Pancreas (tissue), 10 donors: Measurements from ENCODE around the gene PTK7. TPM values are rescaled to one million over a fixed set of nuclear protein-coding genes. Genes with fewer than 3 reads are reported as not detected.

ENCODE experiments used
- ATAC-seq, 4 donors: fragments of 200-7000 bp; cut with Tn5 transposase; one replicate each; pipeline versions ENCODE4 v1.8.0 to v1.9.1; 2020; ENCODE audit warnings: mild to moderate bottlenecking in 4 of 4, moderate library complexity in 4 of 4
- DNase-seq, 6 donors: peaks; one replicate each; pipeline ENCODE4 v3.0.0-alpha.2; 2020
- FAIRE-seq: peaks from 2 replicates; lab custom pipeline; 2012; peaks lifted over from hg19 to GRCh38; lab: Jason Lieb, UNC
- H3K27ac ChIP-seq, 4 donors: fragments of 200-600 bp; sonication (generic); 1 replicate in 3 of 4; 2 replicates in 1 of 4; pipeline versions ENCODE4 v1.5.0 to v1.8.0; 2020
- H3K27me3 ChIP-seq, 4 donors: fragments of 200-600 bp; one replicate each; pipeline ENCODE4 v1.8.0; 2021
- H3K36me3 ChIP-seq, 3 donors: fragments of 200-600 bp; sonication (generic) in 1 of 3; one replicate each; pipeline versions ENCODE4 v1.5.0 to v1.8.0; 2020 to 2021
- H3K4me1 ChIP-seq, 3 donors: fragments of 200-600 bp; one replicate each; pipeline ENCODE4 v1.8.0; 2021
- H3K4me3 ChIP-seq, 4 donors: fragments of 200-600 bp; sonication (generic) in 2 of 4; one replicate each; pipeline versions ENCODE4 v1.5.0 to v1.8.0; 2020 to 2021
- H3K9me3 ChIP-seq, 4 donors: fragments of 200-600 bp; one replicate each; pipeline ENCODE4 v1.8.0; 2021
- WGBS, 2 donors: extraction: QIAGEN DNeasy Blood & Tissue Kit; methylation state at CpG; one replicate each; pipeline ENCODE4 v1.1.7; 2013; 5-methylcytosine and 5-hydroxymethylcytosine counted together
- intact Hi-C, 3 donors: fragments of 100-400 bp; cut with DNase I; formaldehyde crosslinking; loops; one replicate each; pipeline versions ENCODE4 v1.11.1 to v1.14.2; 2022
- polyA plus RNA-seq, 2 donors: library from polyadenylated mRNA; stranded (reverse); fragments of 200-250 nt; gene quantifications; one replicate each; pipeline ENCODE4 v1.2.3, GENCODE V29; 2013
- total RNA-seq, 6 donors: library from RNA; stranded (reverse); fragmentation: NEBNext Ultra II Directional in 4 of 6; extraction: Animal tissue kit (Norgen Biotek cat#: 25700) in 4 of 6; gene quantifications; one replicate each; pipeline versions ENCODE4 v1.2.1 to v1.2.4, GENCODE V29; 2021 to 2023
- TF ChIP-seq, protein P1 (sequence below), 4 donors: fragments of 200-600 bp; sonication (generic) in 3 of 4; IDR thresholded peaks; one replicate each; pipeline versions ENCODE4 v1.5.0 to v1.8.0; 2021; ENCODE audit warnings: antibody characterized with exemption in 4 of 4
- donor health status: healthy with polysubstance abuse.
- donor health status: DM: no; HTN: no; CAD: no; lungs with moderate emphysema.
- donor health status: DM: no; HTN: no; CAD: no.
- donor health status: control.
- donor health status: control.
- donor health status: Bipolar disorder and iron deficiency.
- donor health status: DM: yes; HTN: yes; CAD: no.
- donor health status: DM: no; HTN: no; CAD: no.
- donor health status: DM: no; HTN: no; CAD: no.
- donor health status: DM: yes; HTN: yes; CAD: no.

The PTK7 gene
- total and polyA plus RNA-seq, 8 donors, result 9.8 to 44.2 (median 18.4) TPM

DNA sequence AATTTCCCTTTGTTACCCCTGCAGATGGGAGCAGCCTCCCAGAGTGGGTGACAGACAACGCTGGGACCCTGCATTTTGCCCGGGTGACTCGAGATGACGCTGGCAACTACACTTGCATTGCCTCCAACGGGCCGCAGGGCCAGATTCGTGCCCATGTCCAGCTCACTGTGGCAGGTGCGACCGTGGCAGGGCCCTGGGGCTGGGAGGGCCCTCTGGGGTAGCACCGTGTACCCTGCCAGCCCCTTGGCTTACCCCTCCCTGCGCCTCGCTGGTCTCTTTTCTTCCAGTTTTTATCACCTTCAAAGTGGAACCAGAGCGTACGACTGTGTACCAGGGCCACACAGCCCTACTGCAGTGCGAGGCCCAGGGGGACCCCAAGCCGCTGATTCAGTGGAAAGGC lies 65.5 kb downstream of the PTK7 start:
- WGBS, 2 donors, result 81 to 93% methylated on average over 16 of the region's 16 CpGs
- no peak for ATAC-seq
- TF ChIP-seq, protein P1, sequence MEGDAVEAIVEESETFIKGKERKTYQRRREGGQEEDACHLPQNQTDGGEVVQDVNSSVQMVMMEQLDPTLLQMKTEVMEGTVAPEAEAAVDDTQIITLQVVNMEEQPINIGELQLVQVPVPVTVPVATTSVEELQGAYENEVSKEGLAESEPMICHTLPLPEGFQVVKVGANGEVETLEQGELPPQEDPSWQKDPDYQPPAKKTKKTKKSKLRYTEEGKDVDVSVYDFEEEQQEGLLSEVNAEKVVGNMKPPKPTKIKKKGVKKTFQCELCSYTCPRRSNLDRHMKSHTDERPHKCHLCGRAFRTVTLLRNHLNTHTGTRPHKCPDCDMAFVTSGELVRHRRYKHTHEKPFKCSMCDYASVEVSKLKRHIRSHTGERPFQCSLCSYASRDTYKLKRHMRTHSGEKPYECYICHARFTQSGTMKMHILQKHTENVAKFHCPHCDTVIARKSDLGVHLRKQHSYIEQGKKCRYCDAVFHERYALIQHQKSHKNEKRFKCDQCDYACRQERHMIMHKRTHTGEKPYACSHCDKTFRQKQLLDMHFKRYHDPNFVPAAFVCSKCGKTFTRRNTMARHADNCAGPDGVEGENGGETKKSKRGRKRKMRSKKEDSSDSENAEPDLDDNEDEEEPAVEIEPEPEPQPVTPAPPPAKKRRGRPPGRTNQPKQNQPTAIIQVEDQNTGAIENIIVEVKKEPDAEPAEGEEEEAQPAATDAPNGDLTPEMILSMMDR (IDR thresholded peaks at IDR 0.05), result no peak
- H3K27ac ChIP-seq, result no peak overlapping the region
- no peak for DNase-seq
- no peaks in the 10 kb centered on the region for H3K36me3 ChIP-seq
- no peaks in the 10 kb centered on the region for H3K9me3 ChIP-seq
- FAIRE-seq, result no peak
- intact Hi-C loops, result loop anchor here in 2 of 3 donors (5.0 to 10.0 kb wide), 2 partner anchors 234 to 237 kb away; no protein-coding TSS in a partner anchor
- H3K4me1 ChIP-seq, result peaks cover 0 to 6% (median 0%) of the 10 kb centered on the region in 3 donors
- no peaks in the 10 kb centered on the region for H3K27me3 ChIP-seq
- no peak overlapping the region for H3K4me3 ChIP-seq

DNA sequence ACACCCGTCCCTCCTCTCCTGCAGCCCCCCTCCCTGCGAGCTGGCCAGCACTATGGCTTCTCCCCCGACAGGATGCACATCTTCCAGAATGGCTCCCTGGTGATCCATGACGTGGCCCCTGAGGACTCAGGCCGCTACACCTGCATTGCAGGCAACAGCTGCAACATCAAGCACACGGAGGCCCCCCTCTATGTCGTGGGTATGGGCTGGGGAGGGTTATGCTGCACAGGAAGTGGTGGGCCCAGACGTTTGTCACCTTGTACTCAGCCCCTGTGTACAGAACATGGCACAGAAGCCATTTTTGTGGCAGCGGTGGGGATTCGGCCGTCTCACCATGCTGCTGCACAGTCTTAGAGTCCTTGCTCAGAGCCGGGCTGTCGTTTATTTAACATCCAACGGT lies 66.0 kb downstream of the PTK7 start:
- Histone ChIP-seq H3K4me3 (no peak overlapping the region), H3K4me1 (peaks cover 0 to 6% (median 0%) of the 10 kb centered on the region in 3 donors), H3K36me3 (no peaks in the 10 kb centered on the region), H3K27ac (no peak overlapping the region), H3K27me3 (no peaks in the 10 kb centered on the region), H3K9me3 (no peaks in the 10 kb centered on the region)
- 71 to 75% methylated on average over 14 of the region's 14 CpGs for WGBS, 2 donors
- intact Hi-C loops, result loop anchor here in 2 of 3 donors (5.0 to 10.0 kb wide), 2 partner anchors 235 to 237 kb away; no protein-coding TSS in a partner anchor
- no peak for FAIRE-seq
- TF ChIP-seq, protein P1 (IDR thresholded peaks at IDR 0.05), result no peak
- ATAC-seq, result no peak
- DNase-seq, result no peak

DNA sequence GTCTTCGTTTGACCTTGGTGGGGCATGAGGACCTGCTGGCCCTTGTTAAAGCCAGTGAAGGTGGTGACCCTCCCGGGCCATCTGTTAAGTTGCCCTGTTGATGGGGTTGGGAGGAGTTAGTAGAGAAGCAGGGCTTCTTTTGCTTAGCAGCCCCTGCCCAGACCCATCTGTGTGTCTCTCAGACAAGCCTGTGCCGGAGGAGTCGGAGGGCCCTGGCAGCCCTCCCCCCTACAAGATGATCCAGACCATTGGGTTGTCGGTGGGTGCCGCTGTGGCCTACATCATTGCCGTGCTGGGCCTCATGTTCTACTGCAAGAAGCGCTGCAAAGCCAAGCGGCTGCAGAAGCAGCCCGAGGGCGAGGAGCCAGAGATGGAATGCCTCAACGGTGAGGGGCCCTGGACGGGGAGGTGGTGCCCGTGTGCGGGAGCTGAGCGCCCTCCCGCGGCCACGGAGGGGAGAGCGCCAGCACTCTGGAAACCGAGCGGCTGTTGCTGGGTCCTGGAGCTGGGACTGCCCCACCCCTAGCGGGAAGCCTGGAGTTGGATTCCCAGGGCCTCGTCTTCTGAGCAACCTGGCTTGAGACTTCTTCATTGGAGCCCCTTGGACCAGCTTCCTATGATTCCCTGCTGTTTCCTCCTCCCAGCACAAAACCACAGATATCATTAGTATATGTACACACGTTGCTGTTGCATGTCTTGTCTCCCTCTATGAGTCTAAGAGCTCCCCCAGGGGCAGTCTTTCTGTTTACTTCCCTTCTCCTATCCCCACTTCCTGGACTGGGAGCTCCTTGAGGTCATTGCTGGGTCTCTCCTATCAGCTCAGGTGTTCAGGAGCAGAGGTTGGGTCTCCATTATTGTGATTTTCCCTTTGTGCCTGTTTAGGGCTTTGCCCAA lies 67.4 kb downstream of the PTK7 start:
- no peak for FAIRE-seq
- TF ChIP-seq, protein P1 (IDR thresholded peaks at IDR 0.05), result peak; percentile 85 to 94 (median 93)
- H3K27me3 ChIP-seq, result no peaks in the 10 kb centered on the region
- intact Hi-C loops, result loop anchor here in 2 of 3 donors (5.0 to 10.0 kb wide), 2 partner anchors 236 to 239 kb away; no protein-coding TSS in a partner anchor
- peak; percentile 99 to 100 (median 99) for ATAC-seq
- no peak overlapping the region for H3K4me3 ChIP-seq
- no peaks in the 10 kb centered on the region for H3K36me3 ChIP-seq
- WGBS, 2 donors, result 16% methylated on average over 24 to 25 of the region's 25 CpGs
- H3K4me1 ChIP-seq, result peaks cover 0 to 6% (median 0%) of the 10 kb centered on the region in 3 donors
- no peak overlapping the region for H3K27ac ChIP-seq
- peak; percentile 77 to 94 (median 90) for DNase-seq
- H3K9me3 ChIP-seq, result no peaks in the 10 kb centered on the region

DNA sequence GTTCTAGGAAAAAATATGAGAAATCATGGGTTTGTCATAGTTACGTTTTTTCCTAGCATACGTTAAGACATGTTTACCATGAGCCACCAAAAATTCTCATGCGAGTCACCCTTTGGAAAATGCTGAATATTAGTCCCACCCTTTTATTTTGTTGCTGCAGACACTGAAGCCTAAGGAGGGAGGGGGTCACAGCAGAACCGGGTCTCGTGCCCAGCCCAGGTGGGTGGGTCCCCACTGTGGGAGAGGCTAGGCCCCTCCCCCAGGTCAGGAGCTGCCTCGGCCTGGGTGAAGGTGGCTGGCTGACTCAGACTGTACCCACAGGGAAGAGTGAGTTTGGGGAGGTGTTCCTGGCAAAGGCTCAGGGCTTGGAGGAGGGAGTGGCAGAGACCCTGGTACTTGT lies 68.8 kb downstream of the PTK7 start:
- Histone ChIP-seq H3K36me3 (no peaks in the 10 kb centered on the region), H3K27ac (no peak overlapping the region), H3K4me3 (no peak overlapping the region), H3K9me3 (no peaks in the 10 kb centered on the region), H3K4me1 (peaks cover 0 to 6% (median 5%) of the 10 kb centered on the region in 3 donors), H3K27me3 (no peaks in the 10 kb centered on the region)
- FAIRE-seq (no peak), DNase-seq (no peak), ATAC-seq (no peak)
- TF ChIP-seq, protein P1 (IDR thresholded peaks at IDR 0.05), result no peak
- WGBS, 2 donors, result 79 to 91% methylated on average over 6 of the region's 6 CpGs
- intact Hi-C loops, result loop anchor here in 2 of 3 donors (5.0 to 10.0 kb wide), 2 partner anchors 238 to 240 kb away; no protein-coding TSS in a partner anchor
